Naive thymus-derived CD4-positive, alpha-beta T cell (primary cell): Measurements from ENCODE around the gene PAK4. TPM values are rescaled to one million over a fixed set of nuclear protein-coding genes. Genes with fewer than 3 reads are reported as not detected.
"Not testable (repeated sequence)": the region's sequence is repeated elsewhere in the genome, so short reads cannot be mapped to it uniquely, and the experiment has no call there.

ENCODE experiments used
- ATAC-seq: fragments of 150-1000 bp; cut with Tn5 transposase; 2 replicates; pipeline ENCODE4 v1.10.0; 2021; ENCODE audit warnings: mild to moderate bottlenecking, moderate library complexity
- CTCF ChIA-PET: fragments of 350-600 bp; sonication (Branson Sonifier 250); formaldehyde crosslinking; loops from one replicate; lab custom pipeline; 2021; ENCODE audit warnings: antibody characterized with exemption; lab: Charles Lee
- POLR2A ChIA-PET: fragments of 350-600 bp; sonication (Branson Sonifier 250); formaldehyde crosslinking; loops from one replicate; lab custom pipeline; 2021; ENCODE audit warnings: antibody characterized with exemption, inconsistent platforms; lab: Charles Lee
- DNase-seq, 9 donors: peaks; one replicate each; pipeline versions ENCODE4 v3.0.0 to v3.0.0-alpha.2; 2020 to 2022; ENCODE audit warnings: mixed read lengths in 1 of 9
- H3K27ac ChIP-seq: one replicate; pipeline ENCODE4 v1.7.0; 2013; ENCODE audit warnings: mild to moderate bottlenecking, low read depth, low read length, moderate library complexity
- H3K27me3 ChIP-seq, 2 donors: one replicate each; pipeline ENCODE4 v1.7.0; 2013; ENCODE audit warnings: low read length in 2 of 2, mild to moderate bottlenecking in 2 of 2, moderate library complexity in 2 of 2; ENCODE audit not compliant: control insufficient read depth in 2 of 2, insufficient read depth in 2 of 2
- H3K36me3 ChIP-seq, 3 experiments: 1 replicate in 2 of 3; 2 replicates in 1 of 3; pipeline ENCODE4 v1.7.0; 2013; ENCODE audit warnings: low read length in 3 of 3, mild to moderate bottlenecking in 3 of 3, moderate library complexity in 1 of 3; ENCODE audit not compliant: insufficient read depth in 3 of 3, control insufficient read depth in 2 of 3
- H3K4me1 ChIP-seq, 2 donors: one replicate each; pipeline ENCODE4 v1.7.0; 2013; ENCODE audit warnings: low read length in 2 of 2, mild to moderate bottlenecking in 2 of 2, moderate library complexity in 1 of 2; ENCODE audit not compliant: control insufficient read depth in 2 of 2, insufficient read depth in 2 of 2
- H3K4me3 ChIP-seq: 2 replicates; pipeline ENCODE4 v1.7.0; 2013; ENCODE audit warnings: mild to moderate bottlenecking, low read length
- H3K9me3 ChIP-seq, 3 experiments: 1 replicate in 2 of 3; 2 replicates in 1 of 3; pipeline ENCODE4 v1.7.0; 2013; ENCODE audit warnings: low read length in 3 of 3; ENCODE audit not compliant: control insufficient read depth in 2 of 3
- H3K27ac Mint-ChIP-seq, 9 donors: one replicate each; pipeline ENCODE4 v1.8.0; 2020 to 2022; ENCODE audit warnings: mixed read lengths in 9 of 9, mild to moderate bottlenecking in 8 of 9, moderate library complexity in 5 of 9, inconsistent platforms in 2 of 9
- H3K27me3 Mint-ChIP-seq, 5 donors: one replicate each; pipeline ENCODE4 v1.8.0; 2021 to 2022; ENCODE audit warnings: mixed read lengths in 5 of 5, mild to moderate bottlenecking in 1 of 5
- H3K36me3 Mint-ChIP-seq, 5 donors: one replicate each; pipeline ENCODE4 v1.8.0; 2020 to 2022; ENCODE audit warnings: mixed read lengths in 5 of 5, mild to moderate bottlenecking in 3 of 5, inconsistent platforms in 1 of 5
- H3K4me1 Mint-ChIP-seq, 7 donors: one replicate each; pipeline ENCODE4 v1.8.0; 2020 to 2022; ENCODE audit warnings: mixed read lengths in 7 of 7, mild to moderate bottlenecking in 3 of 7, inconsistent platforms in 1 of 7
- H3K4me3 Mint-ChIP-seq, 10 donors: one replicate each; pipeline ENCODE4 v1.8.0; 2020 to 2022; ENCODE audit warnings: mild to moderate bottlenecking in 10 of 10, mixed read lengths in 10 of 10, moderate library complexity in 6 of 10, inconsistent platforms in 2 of 10
- H3K9me3 Mint-ChIP-seq, 11 donors: one replicate each; pipeline ENCODE4 v1.8.0; 2020 to 2022; ENCODE audit warnings: mixed read lengths in 11 of 11, mild to moderate bottlenecking in 4 of 11, inconsistent platforms in 1 of 11, moderate library complexity in 1 of 11
- intact Hi-C, 2 donors: fragments of 100-400 bp; cut with micrococcal nuclease; formaldehyde crosslinking; loops; one replicate each; pipeline ENCODE4 v1.15.1; 2023
- polyA plus RNA-seq, 2 donors: library from polyadenylated mRNA; unstranded; fragments of 300-500 nt; fragmentation: Illumina TruSeq; gene quantifications; one replicate each; pipeline ENCODE4 v1.2.3, GENCODE V29; 2021
- total RNA-seq, 6 experiments: library from RNA in 5 of 6; stranded (reverse) in 5 of 6; gene quantifications; 1 replicate in 5 of 6; 2 replicates in 1 of 6; pipeline ENCODE4 v1.2.3 and lab custom pipeline; 2021 to 2026

PAK4 gene
- total and polyA plus RNA-seq, 7 experiments from 2014 or later, result 1.0 to 17.5 (median 10.4) TPM

DNA sequence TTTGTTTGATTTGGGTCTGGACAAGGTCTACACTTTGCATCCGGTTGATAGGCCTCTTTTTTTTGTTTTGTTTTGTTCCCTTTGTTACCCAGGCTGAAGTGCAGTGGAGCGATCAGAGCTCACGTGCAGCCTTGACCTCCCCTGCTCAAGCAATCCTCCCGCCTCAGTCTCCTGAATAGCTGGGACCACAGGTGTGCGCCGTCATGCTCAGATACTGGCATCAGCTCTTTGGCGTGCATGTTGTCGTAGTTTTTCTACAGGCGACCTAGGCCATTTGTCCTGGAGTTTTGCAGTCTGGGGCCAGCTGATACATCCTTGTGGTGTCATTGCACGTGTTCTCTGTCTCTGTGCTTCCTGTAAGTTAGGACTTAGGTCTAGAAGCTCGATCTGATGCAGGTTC, 16.3 kb downstream of the PAK4 start:
- ATAC-seq (no peak), DNase-seq (no peak)
- Histone ChIP-seq H3K4me3 (no peak overlapping the region), H3K9me3 (no peaks in the 10 kb centered on the region), H3K4me1 (no peaks in the 10 kb centered on the region), H3K36me3 (no peaks in the 10 kb centered on the region), H3K27me3 (no peaks in the 10 kb centered on the region), H3K27ac (no peak overlapping the region)
- H3K36me3 Mint-ChIP-seq, result peaks cover 0 to 9% (median 0%) of the 10 kb centered on the region in 5 donors
- peaks cover 3 to 54% (median 36%) of the 10 kb centered on the region in 7 donors for H3K4me1 Mint-ChIP-seq
- intact Hi-C loops, result no loop called here
- ChIA-PET POLR2A (no interaction called here), CTCF (no interaction called here)
- H3K4me3 Mint-ChIP-seq, result no peak overlapping the region
- H3K27ac Mint-ChIP-seq, result no peak overlapping the region
- no peaks in the 10 kb centered on the region for H3K9me3 Mint-ChIP-seq
- no peaks in the 10 kb centered on the region for H3K27me3 Mint-ChIP-seq

DNA sequence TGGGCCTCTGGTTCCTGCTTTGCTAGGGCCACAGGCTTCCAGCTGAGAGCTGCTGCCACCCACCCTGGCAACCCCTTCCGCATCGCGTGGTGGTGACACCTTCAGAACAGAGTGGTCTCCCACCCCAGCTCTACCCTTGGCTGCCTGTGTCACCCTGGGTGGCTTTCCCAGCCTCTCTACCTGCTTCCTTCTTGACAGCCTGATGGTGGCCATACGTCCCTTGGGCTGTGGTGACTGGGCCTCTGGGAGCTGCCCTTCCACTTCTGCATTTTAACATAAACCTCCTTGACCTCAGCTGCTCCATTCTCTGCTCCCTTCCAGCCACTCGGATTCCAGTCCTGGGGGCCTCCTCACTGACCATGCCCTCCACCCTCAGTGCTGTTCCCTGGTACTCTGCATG, 17.0 kb downstream of the PAK4 start:
- ChIA-PET POLR2A (no interaction called here), CTCF (no interaction called here)
- H3K9me3 Mint-ChIP-seq, result no peaks in the 10 kb centered on the region
- DNase-seq (no peak), ATAC-seq (peak; percentile 38)
- Histone ChIP-seq H3K4me1 (no peaks in the 10 kb centered on the region), H3K27me3 (no peaks in the 10 kb centered on the region), H3K9me3 (no peaks in the 10 kb centered on the region), H3K4me3 (no peak overlapping the region), H3K36me3 (no peaks in the 10 kb centered on the region), H3K27ac (no peak overlapping the region)
- peaks cover 5 to 50% (median 32%) of the 10 kb centered on the region in 7 donors for H3K4me1 Mint-ChIP-seq
- H3K4me3 Mint-ChIP-seq, result no peak overlapping the region
- H3K27ac Mint-ChIP-seq, result peak overlapping the region in 2 of 9 donors; percentile 23 to 61
- intact Hi-C loops, result no loop called here
- no peaks in the 10 kb centered on the region for H3K27me3 Mint-ChIP-seq
- H3K36me3 Mint-ChIP-seq, result peaks cover 0 to 3% (median 0%) of the 10 kb centered on the region in 5 donors

DNA sequence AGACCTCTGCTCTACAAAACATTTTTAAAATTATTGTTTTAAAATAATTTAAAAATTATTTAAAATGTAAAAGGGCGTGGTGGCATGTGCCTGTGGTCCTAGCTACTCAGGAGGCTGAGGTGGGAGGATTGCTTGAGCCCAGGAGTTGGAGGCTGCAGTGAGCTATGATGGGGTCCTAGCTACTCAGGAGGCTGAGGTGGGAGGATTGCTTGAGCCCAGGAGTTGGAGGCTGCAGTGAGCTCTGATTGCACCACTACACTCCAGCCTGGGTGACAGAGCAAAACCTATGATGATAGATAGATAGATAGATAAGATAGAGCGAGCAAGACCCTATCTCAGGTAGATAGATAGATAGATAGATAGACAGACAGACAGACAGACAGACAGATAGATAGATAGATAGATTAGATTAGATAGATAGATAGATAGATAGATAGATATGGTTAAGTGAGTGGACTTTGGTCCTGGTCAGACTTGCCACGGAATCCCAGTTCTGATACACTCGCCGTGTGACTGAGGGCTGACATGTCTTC, 18.2 kb downstream of the PAK4 start:
- CTCF ChIA-PET, H3K9me3 ChIP-seq, H3K27ac ChIP-seq, POLR2A ChIA-PET, H3K9me3 Mint-ChIP-seq, H3K36me3 ChIP-seq, H3K4me3 Mint-ChIP-seq, DNase-seq, intact Hi-C loops, H3K36me3 Mint-ChIP-seq, H3K27me3 Mint-ChIP-seq, H3K4me3 ChIP-seq, H3K4me1 ChIP-seq, ATAC-seq, H3K27me3 ChIP-seq: not testable (repeated sequence)
- peaks cover 6 to 42% (median 34%) of the 10 kb centered on the region in 7 donors for H3K4me1 Mint-ChIP-seq
- H3K27ac Mint-ChIP-seq, result peak overlapping the region in 1 of 9 donors; percentile 72

- ATAC-seq (no peak), DNase-seq (peak in 1 of 9 donors; percentile 3)
- Histone ChIP-seq H3K27ac (no peak overlapping the region), H3K4me3 (no peak overlapping the region), H3K27me3 (no peaks in the 10 kb centered on the region), H3K36me3 (peaks cover 0 to 5% (median 0%) of the 10 kb centered on the region in 3 experiments), H3K4me1 (no peaks in the 10 kb centered on the region), H3K9me3 (no peaks in the 10 kb centered on the region)
- Mint-ChIP-seq H3K36me3 (peaks cover 0 to 8% (median 0%) of the 10 kb centered on the region in 5 donors), H3K27me3 (no peaks in the 10 kb centered on the region), H3K27ac (peak overlapping the region in 1 of 9 donors; percentile 72), H3K9me3 (no peaks in the 10 kb centered on the region), H3K4me1 (peaks cover 6 to 42% (median 34%) of the 10 kb centered on the region in 7 donors), H3K4me3 (no peak overlapping the region)
- POLR2A ChIA-PET, result no interaction called here
- CTCF ChIA-PET, result no interaction called here
- intact Hi-C loops, result no loop called here
Observed at GRCh38 chr19:39144290-39145071, 18.9 kb downstream of the PAK4 start.

GRCh38 chr19:39145180-39145953, 19.8 kb downstream of the PAK4 start:
- Mint-ChIP-seq H3K4me3 (no peak overlapping the region), H3K27me3 (no peaks in the 10 kb centered on the region), H3K36me3 (peaks cover 0 to 8% (median 0%) of the 10 kb centered on the region in 5 donors), H3K4me1 (peaks cover 6 to 45% (median 34%) of the 10 kb centered on the region in 7 donors), H3K9me3 (no peaks in the 10 kb centered on the region), H3K27ac (no peak overlapping the region)
- Histone ChIP-seq H3K27ac (no peak overlapping the region), H3K9me3 (no peaks in the 10 kb centered on the region), H3K4me3 (no peak overlapping the region), H3K36me3 (peaks cover 0 to 5% (median 0%) of the 10 kb centered on the region in 3 experiments), H3K27me3 (no peaks in the 10 kb centered on the region), H3K4me1 (no peaks in the 10 kb centered on the region)
- peak; percentile 18 for ATAC-seq
- POLR2A ChIA-PET, result no interaction called here
- intact Hi-C loops, result no loop called here
- peak in 1 of 9 donors; percentile 5 for DNase-seq
- CTCF ChIA-PET, result no interaction called here

GRCh38 chr19:39146091-39146490, 20.5 kb downstream of the PAK4 start:
- Histone ChIP-seq H3K27ac (no peak overlapping the region), H3K27me3 (no peaks in the 10 kb centered on the region), H3K9me3 (no peaks in the 10 kb centered on the region), H3K4me1 (no peaks in the 10 kb centered on the region), H3K36me3 (peaks cover 0 to 5% (median 0%) of the 10 kb centered on the region in 3 experiments), H3K4me3 (no peak overlapping the region)
- CTCF ChIA-PET, result no interaction called here
- Mint-ChIP-seq H3K36me3 (peaks cover 0 to 6% (median 0%) of the 10 kb centered on the region in 5 donors), H3K27me3 (no peaks in the 10 kb centered on the region), H3K4me1 (peaks cover 4 to 44% (median 32%) of the 10 kb centered on the region in 7 donors), H3K9me3 (no peaks in the 10 kb centered on the region), H3K4me3 (no peak overlapping the region), H3K27ac (peak overlapping the region in 1 of 9 donors; percentile 62)
- ATAC-seq (no peak), DNase-seq (no peak)
- POLR2A ChIA-PET, result no interaction called here
- intact Hi-C loops, result no loop called here
